NCI-H526 treated with DMSO at 0.1 percent for 48 hours (cell line): ENCODE results near the gene PACRGL.
"Not testable (repeated sequence)": the region's sequence is repeated elsewhere in the genome, so short reads cannot be mapped to it uniquely, and the experiment has no call there.

Source experiments
- DNase-seq: peaks from one replicate; lab custom pipeline; 2025; lab: John Stamatoyannopoulos, UW

PACRGL gene

GRCh38 chr4:20723463-20723862 is 23.2 kb downstream of the PACRGL start:
- DNase-seq: no peak

GRCh38 chr4:20724915-20725314 is 24.7 kb downstream of the PACRGL start:
- DNase-seq: no peak

GRCh38 chr4:20735931-20736330 is 35.7 kb downstream of the PACRGL start:
- DNase-seq: no peak

DNA sequence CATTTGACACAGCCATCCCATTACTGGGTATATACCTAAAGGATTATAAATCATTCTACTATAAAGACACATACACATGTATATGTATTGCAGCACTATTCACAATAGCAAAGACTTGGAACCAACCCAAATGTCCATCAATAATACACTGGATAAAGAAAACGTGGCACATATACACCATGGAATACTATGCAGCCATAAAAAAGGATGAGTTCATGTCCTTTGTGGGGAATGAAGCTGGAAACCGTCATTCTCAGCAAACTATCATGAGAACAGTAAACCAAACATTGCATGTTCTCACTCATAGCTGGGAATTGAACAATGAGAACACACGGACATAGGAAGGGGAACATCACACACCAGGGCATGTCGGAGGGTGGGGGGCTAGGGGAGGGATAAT is 45.7 kb downstream of the PACRGL start:
- DNase-seq: not testable (repeated sequence)

DNA sequence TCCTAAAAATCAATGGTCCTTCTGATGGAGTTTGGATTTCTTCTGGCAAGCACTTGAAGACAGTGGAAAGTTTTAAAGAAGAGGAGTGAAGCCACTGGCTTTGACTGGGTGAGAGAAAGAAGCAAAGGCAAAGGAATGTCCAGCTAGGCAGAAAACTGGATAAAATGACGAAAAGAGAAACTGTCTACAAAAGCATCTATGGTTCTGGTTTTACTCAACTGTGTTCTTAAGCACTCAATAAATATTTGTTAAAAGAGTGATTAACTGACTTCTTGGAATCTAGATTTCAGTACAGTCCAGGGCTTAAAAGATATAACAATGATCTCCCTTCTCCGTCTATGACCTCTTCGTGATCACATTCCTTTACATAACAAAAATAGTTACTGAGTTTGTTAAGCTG is 52.4 kb downstream of the PACRGL start:
- DNase-seq: no peak

DNA sequence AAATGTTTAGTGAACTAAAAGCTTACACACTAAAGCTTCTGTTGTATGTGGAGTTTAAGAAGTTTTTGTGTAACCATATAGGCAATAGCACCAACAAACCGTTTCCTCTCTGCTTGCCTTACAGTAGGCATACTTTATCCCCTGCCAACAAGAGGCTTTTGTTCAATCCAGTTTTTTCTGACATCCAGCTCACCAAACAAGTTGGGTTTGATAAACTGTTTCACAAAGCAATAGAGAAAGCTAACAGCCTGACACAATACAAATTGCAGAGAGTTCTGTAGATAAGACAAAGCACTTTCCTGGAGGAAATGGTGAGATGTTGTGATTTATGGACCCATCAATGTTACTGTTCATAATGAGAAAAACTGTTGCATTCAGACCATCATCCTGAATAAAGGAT is 53.8 kb downstream of the PACRGL start:
- no peak for DNase-seq

- no peak for DNase-seq
These were observed 59.8 kb downstream of the PACRGL start for GRCh38 chr4:20760053-20760452.

- DNase-seq: no peak
These were observed 61.1 kb downstream of the PACRGL start for GRCh38 chr4:20761382-20761781.

- no peak for DNase-seq
These were observed 61.6 kb downstream of the PACRGL start for GRCh38 chr4:20761826-20762225.

- DNase-seq: no peak
These were observed 64.2 kb downstream of the PACRGL start for GRCh38 chr4:20764366-20764992.

- peak; percentile 28 for DNase-seq
These were observed 73.1 kb downstream of the PACRGL start for GRCh38 chr4:20773144-20773997.

GRCh38 chr4:20778896-20779295 is 78.6 kb downstream of the PACRGL start:
- no peak for DNase-seq

DNA sequence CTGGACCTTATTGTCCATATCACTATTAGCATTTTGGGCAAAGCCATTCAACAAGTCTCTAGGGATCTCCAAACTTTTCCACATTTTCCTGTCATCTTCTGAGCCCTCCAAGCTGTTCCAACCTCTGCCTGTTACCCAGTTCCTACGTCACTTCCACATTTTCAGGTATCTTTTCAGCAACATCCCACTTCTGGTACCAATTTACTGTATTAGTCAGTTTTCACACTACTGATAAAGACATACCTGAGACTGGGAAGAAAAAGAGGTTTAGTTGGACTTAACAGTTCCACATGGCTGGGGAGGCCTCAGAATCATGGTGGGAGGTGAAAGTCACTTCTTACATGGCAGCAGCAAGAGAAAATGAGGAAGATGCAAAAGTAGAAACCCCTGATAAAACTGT is 82.9 kb downstream of the PACRGL start:
- not testable (repeated sequence) for DNase-seq

GRCh38 chr4:20787940-20788665 is 87.8 kb downstream of the PACRGL start:
- no peak for DNase-seq
